Prostate gland (tissue), 2 donors: ENCODE results near the gene STAT5B. TPM values are rescaled to one million over a fixed set of nuclear protein-coding genes. Genes with fewer than 3 reads are reported as not detected.

ENCODE experiments used
- DNase-seq: peaks from one replicate; pipeline ENCODE4 v3.0.0-alpha.2; 2019; ENCODE audit warnings: low spot score
- H3K27ac ChIP-seq, 2 donors: fragments of 200-600 bp; sonication (generic); 2 replicates each; pipeline ENCODE4 v1.5.1; 2017 to 2019
- H3K27me3 ChIP-seq: fragments of 200-600 bp; sonication (generic); replicated peaks from 2 replicates; pipeline ENCODE4 v1.5.1; 2019; ENCODE audit not compliant: insufficient read depth
- H3K36me3 ChIP-seq, 2 donors: fragments of 200-600 bp; sonication (generic); 1 replicate in 1 of 2; 2 replicates in 1 of 2; pipeline versions ENCODE4 v1.5.1 to v1.8.1; 2017 to 2019
- H3K4me1 ChIP-seq: fragments of 200-600 bp; sonication (generic); replicated peaks from 2 replicates; pipeline ENCODE4 v1.5.1; 2019
- H3K4me3 ChIP-seq, 2 donors: fragments of 200-600 bp; sonication (generic); 2 replicates each; pipeline ENCODE4 v1.5.1; 2017 to 2019
- H3K9me3 ChIP-seq: fragments of 200-600 bp; sonication (generic); 2 replicates; pipeline ENCODE4 v1.5.1; 2017
- POLR2A ChIP-seq: fragments of 450-650 bp; IDR thresholded peaks from one replicate; pipeline ENCODE4 v1.6.1; 2016; ENCODE audit warnings: antibody characterized with exemption, mild to moderate bottlenecking
- POLR2AphosphoS5 ChIP-seq: sonication (generic); formaldehyde crosslinking; IDR thresholded peaks from one replicate; pipeline ENCODE4 v1.6.1; 2017; ENCODE audit warnings: antibody characterized with exemption
- WGBS: methylation state at CpG from one replicate; pipeline ENCODE4 v1.1.5; 2018; 5-methylcytosine and 5-hydroxymethylcytosine counted together
- intact Hi-C: fragments of 100-400 bp; cut with DNase I; formaldehyde crosslinking; loops from one replicate; pipeline ENCODE4 v1.14.2; 2022
- total RNA-seq, 2 donors: library from RNA; depleted of rRNA; stranded (reverse); fragments of >200 nt; gene quantifications; one replicate each; pipeline ENCODE4 v1.1.0, GENCODE V29; 2016
- TF ChIP-seq, protein P1 (sequence below), 4 experiments: fragments of 200-600 bp in 2 of 4; fragments of 450-650 bp in 2 of 4; sonication (generic) in 2 of 4; IDR thresholded peaks; 1 replicate in 3 of 4; 2 replicates in 1 of 4; pipeline ENCODE4 v1.5.1; 2016 to 2019; ENCODE audit warnings: antibody characterized with exemption in 4 of 4, mild to moderate bottlenecking in 2 of 4, moderate library complexity in 2 of 4

STAT5B gene
- total RNA-seq, 2 donors from 2014 or later: 58.0 to 83.8 TPM

GRCh38 chr17:42313773-42314566, 37.8 kb upstream of the STAT5B start:
- no peak for DNase-seq
- 77% methylated on average over 14 of the region's 14 CpGs for WGBS
- H3K36me3 ChIP-seq: peaks cover 0 to 3% of the 10 kb centered on the region in 2 donors
- no peak overlapping the region for H3K27ac ChIP-seq
- H3K9me3 ChIP-seq: no peaks in the 10 kb centered on the region
- peaks cover 7% of the 10 kb centered on the region for H3K4me1 ChIP-seq
- H3K27me3 ChIP-seq: no peaks in the 10 kb centered on the region
- intact Hi-C loops: loop anchor here (5.0 kb wide), 1 partner anchor 203 kb away; no protein-coding TSS in a partner anchor
- H3K4me3 ChIP-seq: no peak overlapping the region
- TF ChIP-seq, protein P1, sequence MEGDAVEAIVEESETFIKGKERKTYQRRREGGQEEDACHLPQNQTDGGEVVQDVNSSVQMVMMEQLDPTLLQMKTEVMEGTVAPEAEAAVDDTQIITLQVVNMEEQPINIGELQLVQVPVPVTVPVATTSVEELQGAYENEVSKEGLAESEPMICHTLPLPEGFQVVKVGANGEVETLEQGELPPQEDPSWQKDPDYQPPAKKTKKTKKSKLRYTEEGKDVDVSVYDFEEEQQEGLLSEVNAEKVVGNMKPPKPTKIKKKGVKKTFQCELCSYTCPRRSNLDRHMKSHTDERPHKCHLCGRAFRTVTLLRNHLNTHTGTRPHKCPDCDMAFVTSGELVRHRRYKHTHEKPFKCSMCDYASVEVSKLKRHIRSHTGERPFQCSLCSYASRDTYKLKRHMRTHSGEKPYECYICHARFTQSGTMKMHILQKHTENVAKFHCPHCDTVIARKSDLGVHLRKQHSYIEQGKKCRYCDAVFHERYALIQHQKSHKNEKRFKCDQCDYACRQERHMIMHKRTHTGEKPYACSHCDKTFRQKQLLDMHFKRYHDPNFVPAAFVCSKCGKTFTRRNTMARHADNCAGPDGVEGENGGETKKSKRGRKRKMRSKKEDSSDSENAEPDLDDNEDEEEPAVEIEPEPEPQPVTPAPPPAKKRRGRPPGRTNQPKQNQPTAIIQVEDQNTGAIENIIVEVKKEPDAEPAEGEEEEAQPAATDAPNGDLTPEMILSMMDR (IDR thresholded peaks at IDR 0.05): no peak
- TF ChIP-seq POLR2AphosphoS5: no peak

DNA sequence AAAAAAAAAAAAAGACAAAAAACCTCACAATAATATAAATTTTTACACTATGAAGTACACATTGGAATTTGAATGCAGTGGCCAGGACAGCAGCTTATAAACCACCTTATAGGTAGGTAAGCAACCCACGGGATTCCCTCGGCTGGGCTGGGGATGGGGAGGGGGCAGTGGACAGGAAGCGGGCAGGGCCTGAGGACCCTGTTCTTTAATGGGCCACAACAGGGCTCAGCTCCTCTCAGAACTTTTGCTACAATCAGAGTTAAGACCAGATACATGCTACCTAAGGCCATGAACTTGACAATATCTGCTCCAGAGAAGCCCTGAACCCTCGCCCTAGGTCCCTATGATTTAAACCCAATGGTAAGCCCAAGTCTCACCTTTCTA, 37.2 kb upstream of the STAT5B start:
- 90% methylated on average over 4 of the region's 4 CpGs for WGBS
- Histone ChIP-seq H3K4me3 (no peak overlapping the region), H3K27me3 (no peaks in the 10 kb centered on the region), H3K9me3 (no peaks in the 10 kb centered on the region), H3K36me3 (peaks cover 0 to 3% of the 10 kb centered on the region in 2 donors), H3K27ac (no peak overlapping the region), H3K4me1 (peaks cover 7% of the 10 kb centered on the region)
- TF ChIP-seq, protein P1 (IDR thresholded peaks at IDR 0.05): no peak
- TF ChIP-seq POLR2AphosphoS5 (no peak), POLR2A (no peak)
- no peak for DNase-seq
- intact Hi-C loops: loop anchor here (5.0 kb wide), 1 partner anchor 204 kb away; no protein-coding TSS in a partner anchor

DNA sequence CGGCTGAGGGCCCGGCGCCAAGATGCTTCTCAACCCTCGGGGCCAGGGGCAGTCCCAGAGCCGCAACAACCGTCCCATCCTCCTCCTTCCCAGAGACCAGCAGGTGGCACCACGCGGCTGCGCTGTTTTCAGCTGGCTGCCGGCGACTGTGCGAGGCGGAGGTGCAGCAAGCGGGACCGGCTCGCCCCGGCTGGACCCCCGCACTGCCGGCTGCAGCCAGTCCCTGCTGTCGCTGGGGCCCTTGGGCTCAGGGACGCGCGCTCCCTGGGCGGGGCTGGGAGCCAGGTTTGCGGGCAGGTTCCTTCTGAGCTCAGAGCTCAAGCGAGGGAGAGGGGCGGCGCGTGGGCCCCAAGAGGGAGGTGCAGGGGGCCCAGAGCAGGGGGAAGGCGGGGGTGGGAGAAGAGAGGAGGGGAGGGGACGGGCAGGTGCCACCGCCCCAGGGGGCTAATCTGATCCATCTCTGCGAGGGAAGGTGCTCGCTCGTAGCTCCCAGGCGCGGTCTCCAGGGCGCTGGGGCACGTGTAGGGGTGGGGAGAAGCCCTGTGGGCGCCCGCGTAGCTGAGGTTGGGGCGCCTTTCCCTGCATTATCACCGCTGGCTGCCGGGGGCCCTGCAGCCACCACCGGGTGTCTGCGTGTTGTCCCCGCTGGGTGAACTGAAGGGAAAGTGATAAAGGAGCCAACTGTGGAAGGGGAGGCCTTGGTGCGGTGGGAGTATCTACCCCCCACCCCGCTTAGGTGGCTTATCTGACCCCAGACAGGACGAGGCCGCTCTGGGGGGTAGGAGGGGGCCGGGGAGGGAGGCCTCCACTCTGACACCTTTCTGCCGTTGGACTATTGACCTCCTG, 36.3 kb upstream of the STAT5B start:
- Histone ChIP-seq H3K27me3 (no peaks in the 10 kb centered on the region), H3K4me1 (peaks cover 7% of the 10 kb centered on the region), H3K36me3 (peaks cover 0 to 3% of the 10 kb centered on the region in 2 donors), H3K27ac (peak overlapping the region; percentile 71 to 81), H3K4me3 (peak overlapping the region in 1 of 2 donors; percentile 5), H3K9me3 (no peaks in the 10 kb centered on the region)
- peak; percentile 78 for DNase-seq
- intact Hi-C loops: loop anchor here (5.0 kb wide), 1 partner anchor 205 kb away; no protein-coding TSS in a partner anchor
- 24% methylated on average over 49 of the region's 54 CpGs for WGBS
- TF ChIP-seq POLR2A (no peak), POLR2AphosphoS5 (peak; percentile 52)
- TF ChIP-seq, protein P1 (IDR thresholded peaks at IDR 0.05): peak; percentile 24 to 75 (median 64)

DNA sequence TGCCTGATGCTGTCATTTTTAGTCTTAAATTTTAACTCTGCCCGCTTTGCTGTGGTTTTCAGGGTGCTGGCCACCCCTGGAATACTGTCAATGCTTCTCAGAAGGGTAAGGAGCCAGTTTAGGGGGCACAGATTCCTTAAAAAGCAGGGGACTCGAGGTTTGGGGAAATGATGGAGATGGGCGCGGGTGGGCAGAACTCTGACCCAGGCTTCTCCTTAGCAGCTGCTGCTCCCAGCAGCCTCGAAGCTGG, 35.8 kb upstream of the STAT5B start:
- intact Hi-C loops: loop anchor here (5.0 kb wide), 1 partner anchor 205 kb away; no protein-coding TSS in a partner anchor
- Histone ChIP-seq H3K36me3 (peaks cover 0 to 1% of the 10 kb centered on the region in 2 donors), H3K27me3 (no peaks in the 10 kb centered on the region), H3K4me3 (no peak overlapping the region), H3K27ac (peak overlapping the region; percentile 71 to 81), H3K4me1 (peaks cover 7% of the 10 kb centered on the region), H3K9me3 (no peaks in the 10 kb centered on the region)
- 23% methylated on average over 5 of the region's 5 CpGs for WGBS
- TF ChIP-seq POLR2AphosphoS5: no peak
- no peak for TF ChIP-seq POLR2A
- TF ChIP-seq, protein P1 (IDR thresholded peaks at IDR 0.05): no peak
- no peak for DNase-seq
